ENCODE data around the gene GIGYF2.

- TF ChIP-seq, protein P1, sequence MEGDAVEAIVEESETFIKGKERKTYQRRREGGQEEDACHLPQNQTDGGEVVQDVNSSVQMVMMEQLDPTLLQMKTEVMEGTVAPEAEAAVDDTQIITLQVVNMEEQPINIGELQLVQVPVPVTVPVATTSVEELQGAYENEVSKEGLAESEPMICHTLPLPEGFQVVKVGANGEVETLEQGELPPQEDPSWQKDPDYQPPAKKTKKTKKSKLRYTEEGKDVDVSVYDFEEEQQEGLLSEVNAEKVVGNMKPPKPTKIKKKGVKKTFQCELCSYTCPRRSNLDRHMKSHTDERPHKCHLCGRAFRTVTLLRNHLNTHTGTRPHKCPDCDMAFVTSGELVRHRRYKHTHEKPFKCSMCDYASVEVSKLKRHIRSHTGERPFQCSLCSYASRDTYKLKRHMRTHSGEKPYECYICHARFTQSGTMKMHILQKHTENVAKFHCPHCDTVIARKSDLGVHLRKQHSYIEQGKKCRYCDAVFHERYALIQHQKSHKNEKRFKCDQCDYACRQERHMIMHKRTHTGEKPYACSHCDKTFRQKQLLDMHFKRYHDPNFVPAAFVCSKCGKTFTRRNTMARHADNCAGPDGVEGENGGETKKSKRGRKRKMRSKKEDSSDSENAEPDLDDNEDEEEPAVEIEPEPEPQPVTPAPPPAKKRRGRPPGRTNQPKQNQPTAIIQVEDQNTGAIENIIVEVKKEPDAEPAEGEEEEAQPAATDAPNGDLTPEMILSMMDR (IDR thresholded peaks at IDR 0.05; ENCODE audit: insufficient read depth, low read length): no peak
- TF ChIP-seq POLR2AphosphoS5 (IDR thresholded peaks at IDR 0.05; ENCODE audit: low read depth): no peak
- TF ChIP-seq REST (IDR thresholded peaks at IDR 0.05; ENCODE audit: insufficient replicate concordance, low read depth): no peak
- no peak for TF ChIP-seq GABPA (IDR thresholded peaks at IDR 0.05; ENCODE audit: low read depth)
- TF ChIP-seq SPI1 (IDR thresholded peaks at IDR 0.05; ENCODE audit: borderline replicate concordance, low read depth): no peak
These were observed 628 bp downstream of the GIGYF2 start for GRCh38 chr2:232697807-232698110.
